Stimulated activated CD4-positive, alpha-beta T cell treated with anti-CD3 and anti-CD28 coated beads, Interleukin-15, amount 100 ng/mL, for 24 hours (primary cell): ENCODE results near the gene PXDN.

Source experiments
- DNase-seq: peaks from one replicate; pipeline ENCODE4 v3.0.0-alpha.2; 2020

Gene PXDN

GRCh38 chr2:1588978-1589621, 155.2 kb downstream of the PXDN start:
- no peak for DNase-seq

- DNase-seq = no peak
These were observed 156.0 kb downstream of the PXDN start for GRCh38 chr2:1588051-1588977.

DNA sequence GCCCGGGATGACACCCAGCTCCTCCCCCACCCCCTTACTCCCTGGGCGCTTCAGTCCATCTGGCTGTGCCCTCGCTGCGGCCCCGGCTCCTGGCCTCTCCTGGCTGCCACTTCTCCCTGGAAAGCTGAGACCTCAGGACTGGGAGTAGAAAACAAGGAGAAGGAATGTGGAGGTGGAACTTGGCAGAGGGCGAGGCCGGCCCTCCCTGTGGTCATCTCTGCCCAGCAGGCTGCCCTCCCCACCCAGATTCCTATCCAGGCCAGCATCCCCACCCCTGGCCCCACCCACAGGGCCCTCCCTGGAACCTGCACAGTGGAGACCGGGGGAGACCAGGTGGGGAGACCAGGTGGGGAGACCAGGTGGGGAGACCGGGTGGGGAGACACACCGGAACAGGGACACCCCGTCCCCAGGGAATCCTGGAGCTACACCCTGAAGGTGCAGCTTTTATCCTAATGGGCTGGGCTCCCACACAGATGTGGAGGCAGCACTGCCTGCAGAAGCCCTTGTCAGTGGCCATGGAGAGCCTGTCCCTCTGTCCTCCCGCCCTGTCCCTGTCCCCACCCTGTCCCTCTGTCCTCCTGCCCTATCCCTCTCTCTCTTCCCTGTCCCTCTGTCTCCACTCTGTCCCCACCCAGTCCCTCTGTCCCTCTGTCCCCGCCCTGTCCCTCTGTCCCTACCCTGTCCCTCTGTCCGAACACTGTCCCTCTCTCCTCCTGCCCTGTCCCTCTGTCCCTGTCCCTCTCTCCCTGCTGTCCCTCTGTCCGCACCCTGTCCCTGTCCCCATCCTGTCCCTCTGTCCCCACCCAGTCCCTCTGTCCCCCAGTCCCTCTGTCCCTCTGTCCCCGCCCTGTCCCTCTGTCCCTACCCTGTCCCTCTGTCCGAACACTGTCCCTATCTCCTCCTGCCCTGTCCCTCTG, 157.1 kb downstream of the PXDN start:
- no peak for DNase-seq

DNA sequence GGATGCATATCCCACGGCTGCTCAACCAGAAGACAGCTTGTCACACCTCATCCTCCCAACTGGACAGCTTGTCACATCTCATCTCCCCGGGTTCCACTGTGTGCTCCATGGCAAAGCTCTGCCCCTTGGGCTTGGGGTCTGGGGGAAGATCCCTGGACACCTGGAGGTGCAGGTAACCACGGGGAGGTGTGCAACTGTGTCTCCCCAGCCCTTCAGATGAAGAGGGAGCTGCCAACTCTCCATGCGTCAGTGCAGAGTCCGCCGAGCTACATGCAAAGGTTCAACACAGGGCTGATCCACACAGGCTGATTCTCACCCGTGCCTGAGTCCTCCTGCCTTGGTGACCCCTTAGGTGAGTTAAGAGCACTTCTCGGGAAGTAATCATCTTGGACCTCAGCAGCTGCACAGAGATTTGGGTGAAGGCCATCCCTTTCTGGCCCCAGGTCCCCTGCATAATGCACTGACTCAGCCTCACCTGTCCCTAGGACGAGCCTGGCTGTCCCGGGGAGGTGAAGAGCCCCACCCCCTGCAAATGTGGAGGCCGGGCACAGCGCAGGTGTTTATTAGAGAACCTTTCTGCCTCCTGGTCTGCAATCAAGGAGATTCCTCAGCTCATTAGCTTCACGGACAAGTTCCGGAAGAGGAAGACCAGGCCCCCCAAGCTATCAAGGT, 157.9 kb downstream of the PXDN start:
- DNase-seq = no peak

- no peak for DNase-seq
These were observed 158.7 kb downstream of the PXDN start for GRCh38 chr2:1585635-1586034.

DNA sequence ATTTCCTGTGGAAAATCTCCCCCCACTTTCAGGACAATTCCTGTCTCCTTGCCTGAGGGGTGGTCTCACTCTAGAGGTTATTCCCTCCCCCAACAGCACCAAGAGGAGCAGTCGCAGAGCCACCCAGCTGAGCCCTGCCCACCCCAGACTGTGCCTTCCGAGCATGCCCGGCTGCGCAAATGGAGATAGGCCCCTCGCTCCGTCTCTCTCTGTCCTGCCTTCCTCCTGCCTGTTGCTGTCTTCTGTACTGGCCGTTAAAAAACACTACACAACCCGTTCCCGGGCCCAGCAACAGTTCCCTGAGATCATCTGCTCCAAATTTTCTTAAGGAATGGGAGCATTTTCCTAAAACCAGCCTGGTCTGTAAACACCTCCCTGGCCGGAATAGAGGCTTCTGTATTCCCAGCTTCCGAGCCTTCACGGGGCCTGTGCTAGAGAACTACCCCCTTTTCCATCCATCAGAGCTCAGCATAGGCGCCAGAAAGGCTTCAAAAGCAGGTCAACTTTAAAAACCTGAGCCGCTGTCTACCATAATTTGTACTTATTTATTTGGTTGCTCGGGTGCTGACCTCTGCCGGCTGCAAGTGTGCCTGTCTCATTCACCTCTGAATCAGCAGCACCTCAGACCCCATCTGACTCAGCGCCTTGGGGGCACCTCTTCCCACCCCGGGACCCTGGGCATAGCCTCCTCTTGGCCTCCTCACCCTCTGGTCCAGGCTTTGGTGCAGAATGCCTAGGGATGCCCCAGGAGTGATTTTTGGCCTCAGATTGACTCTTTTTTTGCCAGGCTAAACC, 159.4 kb downstream of the PXDN start:
- DNase-seq = no peak

DNA sequence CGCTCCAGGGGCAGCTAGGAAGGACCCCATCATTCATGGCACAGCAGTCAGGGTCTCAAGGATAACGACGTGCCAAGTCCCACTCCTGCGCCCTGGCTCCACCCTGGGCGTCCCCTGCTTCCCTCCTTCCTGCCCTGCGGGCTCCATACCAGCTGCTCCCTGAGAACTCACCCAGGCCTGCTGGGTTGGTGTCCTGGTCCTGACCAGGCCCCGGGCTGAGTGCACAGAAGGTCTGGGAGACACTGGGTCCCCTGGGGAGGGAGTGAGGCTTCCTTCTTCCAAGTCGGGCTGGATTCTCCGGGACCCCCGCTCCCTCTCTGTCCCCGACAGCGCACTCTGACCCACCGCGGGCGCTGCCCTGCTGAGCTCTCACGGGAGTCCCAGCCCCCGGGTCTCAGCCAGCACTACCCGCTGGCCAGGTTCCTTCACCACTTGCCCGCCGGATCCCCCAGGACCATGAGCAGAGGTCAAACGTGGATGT, 160.2 kb downstream of the PXDN start:
- DNase-seq = no peak

- no peak for DNase-seq
These were observed 161.4 kb downstream of the PXDN start for GRCh38 chr2:1582891-1583341.

DNA sequence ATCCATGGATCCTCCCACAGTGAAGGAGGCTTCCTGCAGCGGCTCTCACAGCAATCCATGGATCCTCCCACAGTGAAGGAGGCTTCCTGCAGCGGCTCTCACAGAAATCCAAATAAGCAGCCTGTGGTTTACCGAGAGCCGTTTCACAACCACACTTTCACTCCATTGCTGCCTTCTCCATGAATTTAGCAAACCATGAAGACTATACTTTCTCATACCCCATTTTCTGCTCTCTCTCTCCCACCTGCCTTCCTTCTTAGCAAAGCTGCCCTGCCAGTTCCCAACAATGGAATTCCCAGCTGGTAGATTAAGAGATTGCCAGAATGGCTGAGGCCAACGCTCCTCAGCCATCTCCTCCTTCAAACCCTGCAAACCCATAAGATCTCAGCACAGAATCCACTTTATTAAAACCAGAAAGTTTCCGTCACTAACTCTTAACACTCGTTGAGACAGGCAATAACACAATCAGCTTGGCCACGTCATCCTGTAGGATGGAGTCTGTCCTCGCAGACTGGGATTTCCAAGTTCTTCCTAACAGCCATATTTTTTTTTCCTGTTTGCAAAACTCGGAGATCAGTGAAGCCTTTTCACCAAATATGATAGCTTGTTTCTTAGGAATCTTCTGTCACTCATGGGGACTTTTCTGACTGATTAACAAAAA, 162.2 kb downstream of the PXDN start:
- no peak for DNase-seq
